IMR-90 (cell line): ENCODE results near the gene TM2D3. TPM values are rescaled to one million over a fixed set of nuclear protein-coding genes. Genes with fewer than 3 reads are reported as not detected.

Experiments used
- ATAC-seq: fragments of 200-7000 bp; cut with Tn5 transposase; 2 replicates; pipeline ENCODE4 v1.9.1; 2020; ENCODE audit warnings: low read depth, mild to moderate bottlenecking, moderate library complexity
- BruUV-seq: library from RNA; stranded (reverse); fragments of 400-500 nt; replicated peaks from 2 replicates; lab custom pipeline; 2021; lab: Mats Ljungman, UMichigan
- CTCF ChIA-PET: fragments of 300-600 bp; formaldehyde crosslinking; extraction: SDS; loops from one replicate; lab custom pipeline; 2021; ENCODE audit warnings: antibody characterized with exemption; lab: Yijun Ruan, JAX
- POLR2A ChIA-PET: fragments of 300-600 bp; sonication (Branson Sonifier 250); formaldehyde crosslinking; loops from one replicate; lab custom pipeline; 2022; ENCODE audit warnings: antibody characterized with exemption; ENCODE audit not compliant: unreplicated experiment; lab: Charles Lee
- DNase-seq: peaks from one replicate; pipeline ENCODE4 v3.0.0; 2013
- H2AFZ ChIP-seq: replicated peaks from 2 replicates; pipeline ENCODE3; 2013; ENCODE audit warnings: low read length, mild to moderate bottlenecking; ENCODE audit not compliant: poor library complexity
- H2AK5ac ChIP-seq: 2 replicates; pipeline ENCODE4 v1.6.1; 2013; ENCODE audit warnings: low read depth, low read length, inconsistent platforms
- H2AK9ac ChIP-seq: replicated peaks from 2 replicates; pipeline ENCODE3; 2013; ENCODE audit warnings: mild to moderate bottlenecking, low read depth, low read length, moderate library complexity; ENCODE audit not compliant: poor library complexity
- H2BK120ac ChIP-seq: 2 replicates; pipeline ENCODE4 v1.6.1; 2013; ENCODE audit warnings: low read depth, low read length, inconsistent platforms
- H2BK15ac ChIP-seq: 3 replicates; pipeline ENCODE4 v1.6.1; 2013; ENCODE audit warnings: low read depth, low read length, inconsistent platforms
- H2BK20ac ChIP-seq: 2 replicates; pipeline ENCODE4 v1.6.1; 2013; ENCODE audit warnings: low read depth, mild to moderate bottlenecking, inconsistent platforms, low read length, moderate library complexity
- H2BK5ac ChIP-seq: 2 replicates; pipeline ENCODE4 v1.6.1; 2013; ENCODE audit warnings: mild to moderate bottlenecking, low read depth, low read length, inconsistent platforms; ENCODE audit not compliant: poor library complexity, severe bottlenecking
- H3K14ac ChIP-seq: replicated peaks from 2 replicates; pipeline ENCODE4 v1.6.1; 2013; ENCODE audit warnings: low read depth, low read length, inconsistent platforms
- H3K18ac ChIP-seq: 2 replicates; pipeline ENCODE4 v1.6.1; 2013; ENCODE audit warnings: low read depth, low read length, control low read depth
- H3K23ac ChIP-seq: 2 replicates; pipeline ENCODE4 v1.6.1; 2013; ENCODE audit warnings: low read depth, low read length, inconsistent platforms
- H3K27ac ChIP-seq: 2 replicates; pipeline ENCODE4 v1.5.1; 2013; ENCODE audit warnings: mild to moderate bottlenecking, control low read depth, low read length; ENCODE audit not compliant: insufficient read depth
- H3K27me3 ChIP-seq: 2 replicates; pipeline ENCODE4 v1.6.1; 2013; ENCODE audit warnings: low read length; ENCODE audit not compliant: control insufficient read depth, insufficient read depth
- H3K36me3 ChIP-seq: 2 replicates; pipeline ENCODE4 v1.6.1; 2013; ENCODE audit warnings: low read length, mixed read lengths; ENCODE audit not compliant: control insufficient read depth, insufficient read depth
- H3K4ac ChIP-seq: 2 replicates; pipeline ENCODE4 v1.6.1; 2013; ENCODE audit warnings: low read depth, low read length, inconsistent platforms
- H3K4me1 ChIP-seq: 2 replicates; pipeline ENCODE4 v1.6.1; 2013; ENCODE audit warnings: low read length, mixed read lengths; ENCODE audit not compliant: control insufficient read depth, insufficient read depth
- H3K4me2 ChIP-seq: 2 replicates; pipeline ENCODE4 v1.6.1; 2013; ENCODE audit warnings: low read depth, mild to moderate bottlenecking, control low read depth, low read length, moderate library complexity
- H3K4me3 ChIP-seq: 2 replicates; pipeline ENCODE4 v1.5.1; 2013; ENCODE audit warnings: low read depth, mild to moderate bottlenecking, control low read depth, low read length, moderate library complexity; ENCODE audit not compliant: insufficient read depth
- H3K56ac ChIP-seq: 2 replicates; pipeline ENCODE4 v1.6.1; 2013; ENCODE audit warnings: low read length, inconsistent platforms; ENCODE audit not compliant: insufficient read depth; ENCODE audit errors: extremely low read depth
- H3K79me1 ChIP-seq, 2 experiments: 2 replicates each; pipeline ENCODE4 v1.6.1; 2013; ENCODE audit warnings: low read length in 2 of 2, inconsistent platforms in 1 of 2, low read depth in 1 of 2
- H3K9ac ChIP-seq: 2 replicates; pipeline ENCODE4 v1.6.1; 2013; ENCODE audit warnings: low read depth, low read length, control low read depth
- H3K9me1 ChIP-seq: 2 replicates; pipeline ENCODE4 v1.6.1; 2013; ENCODE audit warnings: low read length, inconsistent platforms; ENCODE audit not compliant: insufficient read depth
- H3K9me3 ChIP-seq: 2 replicates; pipeline ENCODE4 v1.6.1; 2013; ENCODE audit warnings: low read length; ENCODE audit not compliant: control insufficient read depth, insufficient read depth
- H4K20me1 ChIP-seq: 2 replicates; pipeline ENCODE4 v1.6.1; 2013; ENCODE audit warnings: low read length, inconsistent platforms; ENCODE audit not compliant: insufficient read depth
- H4K5ac ChIP-seq: 2 replicates; pipeline ENCODE4 v1.6.1; 2013; ENCODE audit warnings: mild to moderate bottlenecking, low read depth, low read length, control low read depth
- H4K8ac ChIP-seq, 2 experiments: 2 replicates each; pipeline ENCODE4 v1.6.1; 2013; ENCODE audit warnings: low read depth in 2 of 2, low read length in 2 of 2, control low read depth in 1 of 2, inconsistent platforms in 1 of 2
- H4K91ac ChIP-seq: 2 replicates; pipeline ENCODE4 v1.6.1; 2013; ENCODE audit warnings: low read depth, low read length, inconsistent platforms; ENCODE audit not compliant: insufficient read depth
- BHLHE40 ChIP-seq: fragments of 150-350 bp; IDR thresholded peaks from 2 replicates; pipeline ENCODE4 v1.6.1; 2016; ENCODE audit warnings: mild to moderate bottlenecking, low read depth, low read length
- MAZ ChIP-seq: IDR thresholded peaks from 2 replicates; pipeline ENCODE4 v1.6.1; 2012; ENCODE audit warnings: low read depth, mild to moderate bottlenecking, low read length, improper control_type of control experiment, moderate library complexity, borderline replicate concordance
- NFE2L2 ChIP-seq: fragments of 150-350 bp; IDR thresholded peaks from 2 replicates; pipeline ENCODE4 v1.6.1; 2016; ENCODE audit warnings: low read depth, mild to moderate bottlenecking, low read length
- RFX5 ChIP-seq: IDR thresholded peaks from 2 replicates; pipeline ENCODE4 v1.8.0; 2012; ENCODE audit warnings: low read depth, mild to moderate bottlenecking, low read length, moderate library complexity
- USF2 ChIP-seq: fragments of 150-350 bp; IDR thresholded peaks from 2 replicates; pipeline ENCODE4 v1.6.1; 2017; ENCODE audit warnings: mild to moderate bottlenecking, antibody characterized with exemption, low read length, low read depth
- WGBS, 2 experiments: methylation state at CpG; one replicate each; pipeline versions ENCODE4 v1.1.5 to v1.1.7; 2013; ENCODE audit warnings: missing lambda C conversion rate in 2 of 2; ENCODE audit not compliant: insufficient read length in 1 of 2; ENCODE audit errors: extremely low coverage in 2 of 2; 5-methylcytosine and 5-hydroxymethylcytosine counted together
- dilution Hi-C: fragments of 300-500 bp; cut with HindIII; formaldehyde crosslinking; loops from one replicate; pipeline ENCODE4 v1.14.3; 2018; ENCODE audit warnings: low sequenced_read_pairs; ENCODE audit not compliant: unreplicated experiment
- in situ Hi-C: fragments of 300-500 bp; cut with MboI; formaldehyde crosslinking; loops from 3 replicates; pipeline ENCODE4 v1.14.3; 2019; ENCODE audit warnings: low sequenced_read_pairs, inconsistent platforms, mixed read lengths
- intact Hi-C: fragments of 100-400 bp; cut with micrococcal nuclease; formaldehyde crosslinking; loops from 2 replicates; pipeline ENCODE4 v1.10.0; 2022
- polyA plus RNA-seq, 3 experiments: library from polyadenylated mRNA; depleted of rRNA; stranded (reverse); fragments of >200 nt; gene quantifications; 2 replicates each; pipeline ENCODE4 v1.2.3, GENCODE V29; 2012; ENCODE audit warnings: low replicate concordance in 1 of 3
- total RNA-seq: library from RNA; depleted of rRNA; stranded (reverse); fragments of >200 nt; gene quantifications from 2 replicates; pipeline ENCODE4 v1.2.3, GENCODE V29; 2012

Gene TM2D3
- total and polyA plus RNA-seq, 2 of the 4 experiments (the other 2 are of a cell fraction) = 27.4 to 34.5 TPM

- Histone ChIP-seq H4K5ac (no peak overlapping the region), H2AK9ac (peak overlapping the region; percentile 76), H2BK15ac (no peak overlapping the region), H3K23ac (no peak overlapping the region), H3K4me2 (peak overlapping the region; percentile 51), H3K9ac (no peak overlapping the region), H3K18ac (no peak overlapping the region), H2BK120ac (no peak overlapping the region), H2BK20ac (no peak overlapping the region), H2AFZ (peak overlapping the region; percentile 85), H2AK5ac (0 out of 2 replicates have a peak overlapping the region, but pooled peaks have one; percentile 2), H3K14ac (no peak overlapping the region; the same call in 1 of the 2 replicates), H3K4me1 (peaks cover 3% of the 10 kb centered on the region), H3K56ac (no peak overlapping the region), H3K36me3 (no peaks in the 10 kb centered on the region), H3K79me1 (no peaks in the 10 kb centered on the region), H3K4me3 (no peak overlapping the region), H3K4ac (no peak overlapping the region), H3K9me1 (0 out of 2 replicates have a peak, but pooled peaks cover 2% of the 10 kb centered on the region), H3K27ac (no peak overlapping the region), H4K8ac (peak overlapping the region; percentile 6 to 50; a peak in 2 of 4 replicates), H3K9me3 (no peaks in the 10 kb centered on the region), H2BK5ac (no peak overlapping the region), H4K20me1 (no peaks in the 10 kb centered on the region), H3K27me3 (no peaks in the 10 kb centered on the region; the same call in 1 of the 2 replicates), H4K91ac (no peak overlapping the region; the same call in 1 of the 2 replicates)
- intact Hi-C loops = no loop called here
- no TSS peak for BruUV-seq
- peak; percentile 16; the same call in 1 of the 2 replicates for TF ChIP-seq MAZ
- TF ChIP-seq NFE2L2 = no peak
- TF ChIP-seq BHLHE40 = peak; percentile 74
- TF ChIP-seq RFX5 = no peak
- peak; percentile 38; the same call in 1 of the 2 replicates for TF ChIP-seq USF2
- in situ Hi-C loops = no loop called here
- CTCF ChIA-PET = no interaction called here
- POLR2A ChIA-PET = no interaction called here
- 0% methylated on average over 4 of the region's 25 CpGs; no CpG with 5 or more reads in 1 of the 2 experiments for WGBS, 2 experiments
- ATAC-seq (peak; percentile 74), DNase-seq (peak; percentile 67)
- dilution Hi-C loops = no loop called here
These were observed 36.0 kb downstream of the TM2D3 start for GRCh38 chr15:101615986-101616848.
